Mesendoderm (in vitro differentiated cells): ENCODE data around the gene CREB3L2.
A peak's percentile ranks its signal among the peaks of the same experiment; 100 is the strongest.
"Not testable (repeated sequence)": the region's sequence is repeated elsewhere in the genome, so short reads cannot be mapped to it uniquely, and the experiment has no call there.

ENCODE experiments used
- DNase-seq: peaks from one replicate; pipeline ENCODE4 v3.0.0; 2013
- H2AK5ac ChIP-seq: 2 replicates; pipeline ENCODE4 v1.6.1; 2013; ENCODE audit warnings: low read length, inconsistent platforms
- H2BK120ac ChIP-seq: 2 replicates; pipeline ENCODE4 v1.6.1; 2013; ENCODE audit warnings: low read depth, mild to moderate bottlenecking, low read length, moderate library complexity, mixed read lengths
- H2BK15ac ChIP-seq: replicated peaks from 2 replicates; pipeline ENCODE4 v1.6.1; 2013; ENCODE audit warnings: low read depth, mild to moderate bottlenecking, moderate library complexity
- H2BK5ac ChIP-seq: 2 replicates; pipeline ENCODE4 v1.6.1; 2013; ENCODE audit warnings: low read length, inconsistent platforms
- H3K18ac ChIP-seq: 2 replicates; pipeline ENCODE4 v1.6.1; 2013; ENCODE audit warnings: mild to moderate bottlenecking, low read length, mixed read lengths
- H3K23ac ChIP-seq: one replicate; pipeline ENCODE4 v1.6.1; 2013; ENCODE audit warnings: low read length
- H3K27ac ChIP-seq: 2 replicates; pipeline ENCODE4 v1.5.1; 2013; ENCODE audit warnings: low read depth, mild to moderate bottlenecking, inconsistent platforms, low read length, moderate library complexity
- H3K27me3 ChIP-seq: 2 replicates; pipeline ENCODE4 v1.6.1; 2013; ENCODE audit warnings: low read length, control low read depth, mild to moderate bottlenecking, inconsistent platforms; ENCODE audit not compliant: insufficient read depth, poor library complexity
- H3K36me3 ChIP-seq: 2 replicates; pipeline ENCODE4 v1.6.1; 2013; ENCODE audit warnings: low read length, inconsistent platforms; ENCODE audit not compliant: control insufficient read depth, insufficient read depth
- H3K4ac ChIP-seq: one replicate; pipeline ENCODE4 v1.6.1; 2013; ENCODE audit warnings: low read depth, mild to moderate bottlenecking, low read length, moderate library complexity
- H3K4me1 ChIP-seq: 2 replicates; pipeline ENCODE4 v1.6.1; 2013; ENCODE audit warnings: low read depth, low read length, inconsistent platforms; ENCODE audit not compliant: control insufficient read depth
- H3K4me2 ChIP-seq: 2 replicates; pipeline ENCODE4 v1.6.1; 2013; ENCODE audit warnings: low read length
- H3K4me3 ChIP-seq: 2 replicates; pipeline ENCODE4 v1.5.1; 2013; ENCODE audit warnings: mild to moderate bottlenecking, low read length
- H3K56ac ChIP-seq: one replicate; pipeline ENCODE4 v1.6.1; 2013; ENCODE audit warnings: low read length
- H3K79me1 ChIP-seq: 2 replicates; pipeline ENCODE4 v1.6.1; 2013; ENCODE audit warnings: low read length, inconsistent platforms
- H3K79me2 ChIP-seq: 2 replicates; pipeline ENCODE4 v1.6.1; 2013; ENCODE audit warnings: mild to moderate bottlenecking, low read length; ENCODE audit not compliant: control insufficient read depth, insufficient read depth
- H3K9ac ChIP-seq: 2 replicates; pipeline ENCODE4 v1.6.1; 2013; ENCODE audit warnings: low read length, inconsistent platforms
- H4K5ac ChIP-seq: one replicate; pipeline ENCODE4 v1.6.1; 2013; ENCODE audit warnings: low read length
- H4K8ac ChIP-seq: one replicate; pipeline ENCODE4 v1.6.1; 2013; ENCODE audit warnings: low read depth, mild to moderate bottlenecking, control low read depth, low read length, moderate library complexity
- WGBS: extraction: QIAGEN DNeasy Blood & Tissue Kit; methylation state at CpG from one replicate; pipeline ENCODE4 v1.1.7; 2013; ENCODE audit warnings: low lambda C conversion rate, missing lambda C conversion rate; ENCODE audit not compliant: insufficient coverage; ENCODE audit errors: extremely low coverage; 5-methylcytosine and 5-hydroxymethylcytosine counted together

CREB3L2 gene

GRCh38 chr7:137906636-137907035 lies 95.2 kb downstream of the CREB3L2 start:
- H2AK5ac ChIP-seq, H3K27me3 ChIP-seq, H4K8ac ChIP-seq, H3K79me1 ChIP-seq, H3K4me1 ChIP-seq, H3K4me2 ChIP-seq, H2BK15ac ChIP-seq, H3K4me3 ChIP-seq, H3K18ac ChIP-seq, H2BK5ac ChIP-seq, H3K56ac ChIP-seq, H2BK120ac ChIP-seq, H3K36me3 ChIP-seq, H3K23ac ChIP-seq, H3K79me2 ChIP-seq, DNase-seq, H3K9ac ChIP-seq, H4K5ac ChIP-seq, H3K4ac ChIP-seq, H3K27ac ChIP-seq: not testable (repeated sequence)
- no CpG with 5 or more reads among the region's 4 CpGs for WGBS

GRCh38 chr7:137904833-137905232 lies 97.1 kb downstream of the CREB3L2 start:
- H3K4me3 ChIP-seq: no peak overlapping the region
- no peak overlapping the region for H3K27ac ChIP-seq
- H3K36me3 ChIP-seq: peaks cover 14% of the 10 kb centered on the region
- no peak for DNase-seq
- H3K18ac ChIP-seq: no peak overlapping the region
- H2AK5ac ChIP-seq: no peak overlapping the region
- H3K56ac ChIP-seq: no peak overlapping the region
- no peak overlapping the region for H3K4me2 ChIP-seq
- H4K8ac ChIP-seq: no peak overlapping the region
- H3K79me2 ChIP-seq: no peaks in the 10 kb centered on the region
- H2BK120ac ChIP-seq: no peak overlapping the region
- WGBS: no CpG with 5 or more reads among the region's 1 CpG
- H3K4ac ChIP-seq: no peak overlapping the region
- no peak overlapping the region for H3K9ac ChIP-seq
- H3K4me1 ChIP-seq: no peaks in the 10 kb centered on the region
- H4K5ac ChIP-seq: no peak overlapping the region
- no peaks in the 10 kb centered on the region for H3K27me3 ChIP-seq
- H2BK15ac ChIP-seq: no peak overlapping the region
- no peaks in the 10 kb centered on the region for H3K79me1 ChIP-seq
- H2BK5ac ChIP-seq: no peak overlapping the region
- H3K23ac ChIP-seq: no peak overlapping the region

GRCh38 chr7:137903382-137904169 lies 98.3 kb downstream of the CREB3L2 start:
- no CpG with 5 or more reads among the region's 9 CpGs for whole genome bisulfite sequencing
- H3K18ac ChIP-seq: no peak overlapping the region
- H3K36me3 ChIP-seq: peaks cover 14% of the 10 kb centered on the region
- H3K4me2 ChIP-seq: no peak overlapping the region
- no peak overlapping the region for H3K27ac ChIP-seq
- no peak overlapping the region for H4K5ac ChIP-seq
- H3K23ac ChIP-seq: no peak overlapping the region
- peaks cover under 1% of the 10 kb centered on the region for H3K79me1 ChIP-seq
- H3K79me2 ChIP-seq: no peaks in the 10 kb centered on the region
- no peak overlapping the region for H3K4me3 ChIP-seq
- no peak overlapping the region for H2BK120ac ChIP-seq
- no peaks in the 10 kb centered on the region for H3K27me3 ChIP-seq
- H2AK5ac ChIP-seq: no peak overlapping the region
- H4K8ac ChIP-seq: no peak overlapping the region
- peak; percentile 81 for DNase-seq
- no peak overlapping the region for H3K56ac ChIP-seq
- peaks cover 2% of the 10 kb centered on the region for H3K4me1 ChIP-seq
- H3K4ac ChIP-seq: no peak overlapping the region
- H3K9ac ChIP-seq: no peak overlapping the region
- H2BK15ac ChIP-seq: no peak overlapping the region
- no peak overlapping the region for H2BK5ac ChIP-seq

GRCh38 chr7:137900137-137900536 lies 101.7 kb downstream of the CREB3L2 start:
- Histone ChIP-seq H3K79me2 (no peaks in the 10 kb centered on the region), H3K4me2 (no peak overlapping the region), H4K8ac (no peak overlapping the region), H2AK5ac (no peak overlapping the region), H2BK15ac (no peak overlapping the region), H3K18ac (no peak overlapping the region), H2BK120ac (no peak overlapping the region), H3K79me1 (peaks cover 2% of the 10 kb centered on the region), H3K56ac (no peak overlapping the region), H3K4me3 (no peak overlapping the region), H3K4me1 (peaks cover 2% of the 10 kb centered on the region), H3K23ac (no peak overlapping the region), H2BK5ac (no peak overlapping the region), H3K9ac (no peak overlapping the region), H3K4ac (no peak overlapping the region), H3K36me3 (peaks cover 10% of the 10 kb centered on the region), H3K27me3 (no peaks in the 10 kb centered on the region), H3K27ac (no peak overlapping the region), H4K5ac (no peak overlapping the region)
- WGBS: no CpG with 5 or more reads among the region's 4 CpGs
- DNase-seq: no peak

GRCh38 chr7:137898839-137899721 lies 102.8 kb downstream of the CREB3L2 start:
- peak overlapping the region; percentile 37 for H3K9ac ChIP-seq
- no peak overlapping the region for H3K4ac ChIP-seq
- no peaks in the 10 kb centered on the region for H3K27me3 ChIP-seq
- no peak overlapping the region for H2BK15ac ChIP-seq
- peak overlapping the region; percentile 67 for H3K27ac ChIP-seq
- no peak overlapping the region for H3K4me3 ChIP-seq
- peak overlapping the region; percentile 30 for H3K4me2 ChIP-seq
- H4K5ac ChIP-seq: no peak overlapping the region
- no peak overlapping the region for H4K8ac ChIP-seq
- H3K56ac ChIP-seq: peak overlapping the region; percentile 81
- H3K18ac ChIP-seq: peak overlapping the region; percentile 61
- H2BK5ac ChIP-seq: no peak overlapping the region
- H3K23ac ChIP-seq: no peak overlapping the region
- peaks cover 2% of the 10 kb centered on the region for H3K79me1 ChIP-seq
- no peaks in the 10 kb centered on the region for H3K79me2 ChIP-seq
- no CpG with 5 or more reads among the region's 14 CpGs for WGBS
- peaks cover 11% of the 10 kb centered on the region for H3K36me3 ChIP-seq
- no peak overlapping the region for H2AK5ac ChIP-seq
- no peak overlapping the region for H2BK120ac ChIP-seq
- DNase-seq: peak; percentile 94
- peaks cover 2% of the 10 kb centered on the region for H3K4me1 ChIP-seq
